Testis (tissue), 3 donors: ENCODE data around the gene TTLL11. TPM values are rescaled to one million over a fixed set of nuclear protein-coding genes. Genes with fewer than 3 reads are reported as not detected.
"Not testable (repeated sequence)": the region's sequence is repeated elsewhere in the genome, so short reads cannot be mapped to it uniquely, and the experiment has no call there.

Experiments used
- DNase-seq: peaks from one replicate; pipeline ENCODE4 v3.0.0-alpha.2; 2019
- H3K27ac ChIP-seq, 2 donors: fragments of 200-600 bp; sonication (generic); one replicate each; pipeline ENCODE4 v1.5.1; 2019
- H3K27me3 ChIP-seq: fragments of 200-600 bp; sonication (generic); one replicate; pipeline ENCODE4 v1.5.1; 2019
- H3K36me3 ChIP-seq: fragments of 200-600 bp; sonication (generic); one replicate; pipeline ENCODE4 v1.5.1; 2017; ENCODE audit warnings: low read depth; ENCODE audit errors: missing control alignments
- H3K4me1 ChIP-seq: fragments of 200-600 bp; sonication (generic); one replicate; pipeline ENCODE4 v1.5.1; 2019
- H3K4me3 ChIP-seq, 2 donors: fragments of 200-600 bp; sonication (generic); one replicate each; pipeline ENCODE4 v1.5.1; 2017 to 2019
- H3K9me3 ChIP-seq: fragments of 200-600 bp; sonication (generic); one replicate; pipeline ENCODE4 v1.5.1; 2017
- CTCF ChIP-seq, 3 experiments: fragments of 450-650 bp in 2 of 3; fragments of 200-600 bp in 1 of 3; sonication (generic) in 1 of 3; IDR thresholded peaks; one replicate each; pipeline ENCODE4 v1.5.1; 2016 to 2019; ENCODE audit warnings: antibody characterized with exemption in 3 of 3, mild to moderate bottlenecking in 2 of 3, moderate library complexity in 1 of 3
- POLR2A ChIP-seq: fragments of 450-650 bp; IDR thresholded peaks from one replicate; pipeline ENCODE4 v1.6.1; 2017; ENCODE audit warnings: antibody characterized with exemption, mild to moderate bottlenecking, moderate library complexity
- WGBS, 2 donors: methylation state at CpG; one replicate each; pipeline ENCODE4 v1.1.5; 2018; 5-methylcytosine and 5-hydroxymethylcytosine counted together
- intact Hi-C: fragments of 100-400 bp; cut with DNase I; formaldehyde crosslinking; loops from one replicate; pipeline ENCODE4 v1.15.1; 2023; ENCODE audit warnings: low total_unique reads
- polyA plus RNA-seq: library from polyadenylated mRNA; stranded (reverse); fragments of 350-450 nt; fragmentation: Illumina TruSeq; extraction: RNeasy Lipid Tissue Mini Kit (QIAGEN cat#74804); gene quantifications from one replicate; pipeline ENCODE4 v1.2.3, GENCODE V29; 2014; ENCODE audit warnings: low read depth, low replicate concordance; ENCODE audit not compliant: insufficient read depth
- total RNA-seq, 2 donors: library from RNA; depleted of rRNA; stranded (reverse); fragments of >200 nt; gene quantifications; one replicate each; pipeline ENCODE4 v1.2.3, GENCODE V29; 2016

TTLL11 gene
- total and polyA plus RNA-seq, 3 donors from 2014 or later: 17.8 to 36.5 (median 19.8) TPM

DNA sequence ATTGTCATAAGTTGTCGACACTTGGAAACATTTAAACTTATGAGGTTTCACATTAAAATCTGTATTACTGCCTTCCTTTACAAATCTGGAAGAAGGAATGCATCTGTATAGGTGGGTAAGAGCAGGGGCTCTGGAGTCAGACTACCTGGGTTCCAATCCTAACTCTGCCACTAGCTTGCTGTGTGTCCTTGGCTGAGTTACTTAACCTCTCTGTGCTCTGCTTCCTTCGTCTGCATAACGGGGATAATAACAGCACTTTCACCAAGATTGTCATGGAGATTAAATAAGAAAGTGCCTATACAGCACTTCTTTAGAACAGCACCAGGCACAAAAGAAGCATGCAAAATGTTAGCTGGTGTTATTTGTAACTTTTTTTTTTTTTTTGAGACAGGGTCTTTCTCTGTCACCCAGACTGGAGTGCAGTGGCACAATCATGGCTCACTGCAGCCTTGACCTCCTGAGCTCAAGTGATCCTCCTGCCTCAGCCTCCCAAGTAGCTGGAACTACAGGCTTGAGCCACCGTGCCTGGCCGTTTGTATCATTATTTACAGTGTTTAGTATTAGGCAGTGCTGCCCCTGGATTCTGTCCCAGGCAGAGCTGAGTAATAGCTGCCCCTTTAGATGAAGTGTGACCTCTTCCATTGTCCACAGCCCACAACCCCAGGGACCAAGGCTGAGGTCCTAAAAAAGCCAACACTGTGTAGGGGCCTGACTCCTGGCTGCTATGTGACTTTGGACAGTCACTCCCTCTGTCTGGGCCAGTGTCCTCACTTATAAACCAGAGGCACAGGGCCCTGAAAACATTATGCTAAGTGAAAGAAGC is 25.4 kb upstream of the TTLL11 start:
- WGBS, 2 donors: 81 to 86% methylated on average over 5 of the region's 5 CpGs

DNA sequence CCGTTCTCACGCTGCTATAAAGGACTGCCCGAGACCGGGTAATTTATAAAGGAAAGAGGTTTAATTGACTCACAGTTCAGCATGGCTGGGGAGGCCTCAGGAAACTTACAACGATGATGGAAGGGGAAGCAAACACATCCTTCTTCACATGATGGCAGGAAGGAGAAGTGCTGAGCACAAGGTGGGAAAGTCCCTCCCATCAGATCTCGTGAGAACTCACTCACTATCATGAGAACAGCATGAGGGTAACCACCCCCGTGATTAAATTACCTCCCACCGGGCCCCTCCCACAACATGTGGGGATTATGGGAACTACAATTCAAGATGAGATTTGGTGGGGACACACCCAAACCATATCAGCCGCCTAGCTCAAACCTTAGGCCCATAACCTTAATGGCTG is 24.1 kb upstream of the TTLL11 start:
- H3K27ac ChIP-seq, H3K4me1 ChIP-seq, H3K9me3 ChIP-seq, DNase-seq, H3K36me3 ChIP-seq, intact Hi-C loops, H3K27me3 ChIP-seq, H3K4me3 ChIP-seq: not testable (repeated sequence)
- 77 to 85% methylated on average over 9 of the region's 9 CpGs for WGBS, 2 donors

More for the DNA sequence above, 25.4 kb upstream of the TTLL11 start:
- Histone ChIP-seq H3K36me3 (no peaks in the 10 kb centered on the region), H3K27me3 (no peaks in the 10 kb centered on the region), H3K9me3 (no peaks in the 10 kb centered on the region), H3K4me1 (no peaks in the 10 kb centered on the region), H3K4me3 (no peak overlapping the region), H3K27ac (no peak overlapping the region)
- intact Hi-C loops: no loop called here
- no peak for DNase-seq
- no peak for TF ChIP-seq POLR2A
- TF ChIP-seq CTCF (IDR thresholded peaks at IDR 0.05): no peak

DNA sequence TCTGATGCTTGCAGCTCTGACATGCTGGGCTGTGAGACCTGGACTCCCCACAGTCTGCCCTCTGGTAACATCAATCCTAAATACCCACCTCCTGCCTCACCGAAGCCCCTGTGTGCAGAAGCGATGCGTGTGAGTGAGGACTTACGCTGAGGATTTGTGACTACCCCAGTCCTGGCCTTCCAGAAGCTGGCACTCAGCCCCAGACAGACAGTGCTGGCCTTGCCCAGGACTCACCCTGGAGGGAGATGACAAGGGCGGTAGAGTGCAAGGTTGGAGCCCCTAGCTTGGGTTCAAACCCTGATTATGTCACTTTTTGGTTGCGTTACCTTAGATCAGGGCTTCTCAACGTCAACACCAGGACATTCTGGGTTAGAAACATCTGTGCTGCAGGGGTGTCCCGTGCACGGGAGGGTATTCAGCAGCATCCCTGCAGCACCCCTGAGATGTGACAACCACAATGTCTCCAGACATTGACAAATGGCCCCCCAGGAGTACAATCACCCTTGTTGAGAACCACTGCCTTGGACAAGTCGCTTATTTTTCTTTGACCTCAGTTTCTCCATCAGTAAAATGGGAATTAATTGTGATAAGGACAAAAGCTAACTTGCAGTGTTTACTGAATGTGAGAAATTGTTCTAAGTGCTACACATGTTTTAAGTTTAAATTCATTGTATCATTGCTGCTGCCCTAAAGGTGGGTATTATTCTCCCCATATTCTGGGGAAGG is 23.5 kb upstream of the TTLL11 start:
- no peaks in the 10 kb centered on the region for H3K36me3 ChIP-seq
- intact Hi-C loops: no loop called here
- no peak overlapping the region for H3K4me3 ChIP-seq
- no peaks in the 10 kb centered on the region for H3K9me3 ChIP-seq
- H3K4me1 ChIP-seq: no peaks in the 10 kb centered on the region
- H3K27me3 ChIP-seq: no peaks in the 10 kb centered on the region
- no peak for DNase-seq
- no peak overlapping the region for H3K27ac ChIP-seq
- no peak for TF ChIP-seq CTCF (IDR thresholded peaks at IDR 0.05)
- TF ChIP-seq POLR2A: no peak
- 88 to 89% methylated on average over 6 to 10 of the region's 10 CpGs for WGBS, 2 donors

DNA sequence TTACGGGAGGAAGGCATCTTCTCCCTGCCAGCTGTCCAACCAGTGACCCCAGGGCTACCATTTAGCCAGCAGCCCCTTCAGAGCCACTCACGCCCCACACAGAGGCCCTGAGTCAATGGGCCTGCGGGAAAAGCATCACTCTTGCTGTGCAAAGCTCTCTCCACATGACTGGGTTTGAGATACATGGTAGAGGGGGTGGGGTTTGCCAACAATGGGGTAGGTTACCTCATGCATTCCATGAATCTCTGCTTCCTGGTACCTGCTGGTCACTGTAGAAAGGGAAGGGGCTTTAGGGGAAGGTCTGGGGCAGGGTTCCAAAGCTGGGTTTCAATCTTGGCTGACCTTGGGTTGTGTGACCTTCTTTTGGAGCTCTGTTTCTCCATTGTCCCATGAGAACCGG is 22.9 kb upstream of the TTLL11 start:
- intact Hi-C loops: no loop called here
- no peak for TF ChIP-seq CTCF (IDR thresholded peaks at IDR 0.05)
- no peak for TF ChIP-seq POLR2A
- Histone ChIP-seq H3K4me1 (no peaks in the 10 kb centered on the region), H3K36me3 (no peaks in the 10 kb centered on the region), H3K27me3 (no peaks in the 10 kb centered on the region), H3K27ac (no peak overlapping the region), H3K4me3 (no peak overlapping the region), H3K9me3 (no peaks in the 10 kb centered on the region)
- no peak for DNase-seq
- 71% methylated on average over 4 of the region's 4 CpGs; no CpG with 5 or more reads in 1 of the 2 donors for WGBS, 2 donors

GRCh38 chr9:122115176-122116035 is 22.3 kb upstream of the TTLL11 start:
- H3K27me3 ChIP-seq: no peaks in the 10 kb centered on the region
- no peak overlapping the region for H3K4me3 ChIP-seq
- intact Hi-C loops: no loop called here
- 70 to 75% methylated on average over 9 to 12 of the region's 12 CpGs for WGBS, 2 donors
- H3K36me3 ChIP-seq: no peaks in the 10 kb centered on the region
- H3K4me1 ChIP-seq: no peaks in the 10 kb centered on the region
- no peak for DNase-seq
- no peak for TF ChIP-seq POLR2A
- no peak for TF ChIP-seq CTCF (IDR thresholded peaks at IDR 0.05)
- H3K27ac ChIP-seq: no peak overlapping the region
- H3K9me3 ChIP-seq: no peaks in the 10 kb centered on the region
